Endodermal cell (in vitro differentiated cells): Measurements from ENCODE around the gene KRTAP2-4. TPM values are rescaled to one million over a fixed set of nuclear protein-coding genes. Genes with fewer than 3 reads are reported as not detected.

Experiments
- DNase-seq: peaks from one replicate; pipeline ENCODE4 v3.0.0-alpha.2; 2017
- H3K27ac ChIP-seq: 2 replicates; pipeline ENCODE4 v1.5.1; 2013; ENCODE audit warnings: mild to moderate bottlenecking, low read depth, low read length, moderate library complexity
- H3K27me3 ChIP-seq: 2 replicates; pipeline ENCODE4 v1.6.1; 2013; ENCODE audit warnings: mild to moderate bottlenecking, low read length, moderate library complexity; ENCODE audit not compliant: insufficient read depth, control insufficient read depth, poor library complexity, severe bottlenecking
- H3K36me3 ChIP-seq: 2 replicates; pipeline ENCODE4 v1.7.0; 2013; ENCODE audit warnings: mild to moderate bottlenecking, low read length, moderate library complexity; ENCODE audit not compliant: control insufficient read depth, insufficient read depth
- H3K4me1 ChIP-seq: one replicate; pipeline ENCODE4 v1.7.0; 2013; ENCODE audit warnings: low read length; ENCODE audit not compliant: control insufficient read depth, insufficient read depth
- H3K4me3 ChIP-seq: 2 replicates; pipeline ENCODE4 v1.5.1; 2013; ENCODE audit warnings: mild to moderate bottlenecking, low read length, moderate library complexity
- H3K9ac ChIP-seq: 2 replicates; pipeline ENCODE4 v1.6.1; 2013; ENCODE audit warnings: mild to moderate bottlenecking, low read length, moderate library complexity; ENCODE audit not compliant: poor library complexity, severe bottlenecking; ENCODE audit errors: extremely low read depth
- H3K9me3 ChIP-seq: 2 replicates; pipeline ENCODE4 v1.6.1; 2013; ENCODE audit warnings: mild to moderate bottlenecking, low read length, moderate library complexity; ENCODE audit not compliant: control insufficient read depth
- H3K27ac Mint-ChIP-seq: 2 replicates; pipeline ENCODE4 v1.8.0; 2020; ENCODE audit warnings: mixed read lengths
- H3K27me3 Mint-ChIP-seq: 2 replicates; pipeline ENCODE4 v1.8.0; 2021; ENCODE audit warnings: mild to moderate bottlenecking, mixed read lengths; ENCODE audit not compliant: insufficient read depth
- H3K36me3 Mint-ChIP-seq: 2 replicates; pipeline ENCODE4 v1.8.0; 2020; ENCODE audit warnings: low read depth, mixed read lengths
- H3K4me1 Mint-ChIP-seq: 2 replicates; pipeline ENCODE4 v1.8.0; 2020; ENCODE audit warnings: mixed read lengths
- H3K4me3 Mint-ChIP-seq: 2 replicates; pipeline ENCODE4 v1.8.0; 2020; ENCODE audit warnings: mild to moderate bottlenecking, moderate library complexity, mixed read lengths
- H3K9me3 Mint-ChIP-seq: 2 replicates; pipeline ENCODE4 v1.8.0; 2020; ENCODE audit warnings: mild to moderate bottlenecking, mixed read lengths
- WGBS, 2 experiments: methylation state at CpG; one replicate each; pipeline versions ENCODE4 v1.1.5 to v1.1.7; 2013; ENCODE audit warnings: missing lambda C conversion rate in 2 of 2, mixed read lengths in 1 of 2; ENCODE audit not compliant: insufficient coverage in 1 of 2, insufficient read length in 1 of 2; 5-methylcytosine and 5-hydroxymethylcytosine counted together
- total RNA-seq, 2 donors: library from RNA; stranded (reverse); fragmentation: NEBNext Ultra II Directional in 1 of 2; extraction: Animal tissue kit (Norgen Biotek cat#: 25700) in 1 of 2; gene quantifications; 2 replicates in 1 of 2; 3 replicates in 1 of 2; pipeline ENCODE4 v1.2.1, GENCODE V29; 2021
- TF ChIP-seq, protein P1 (sequence below): fragments of 200-600 bp; sonication (generic); conservative IDR thresholded peaks from 2 replicates; pipeline ENCODE4 v1.5.0; 2021; ENCODE audit warnings: antibody characterized with exemption, mild to moderate bottlenecking

KRTAP2-4 gene
- total RNA-seq, 2 donors from 2014 or later: not detected

DNA sequence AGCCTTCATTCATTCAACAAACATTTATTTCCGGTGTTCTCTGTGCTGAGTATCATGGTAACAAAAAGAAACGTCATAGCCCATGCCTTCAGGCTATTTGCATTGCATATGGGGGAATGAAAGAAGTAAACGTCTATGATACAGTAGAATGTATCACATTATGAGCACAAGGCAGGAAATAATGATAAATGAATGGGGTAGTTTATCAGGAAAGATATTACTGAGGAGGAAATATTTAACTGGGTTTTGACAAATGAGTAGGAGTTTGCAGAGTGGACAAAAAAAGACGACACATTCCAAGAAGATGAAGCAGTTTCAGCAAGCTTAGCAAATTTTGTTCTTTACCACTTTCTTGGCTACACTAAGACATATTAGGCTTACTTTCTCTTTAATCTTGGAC is 16.9 kb upstream of the KRTAP2-4 start:
- Mint-ChIP-seq H3K9me3 (peaks cover 2% of the 10 kb centered on the region), H3K27ac (no peak overlapping the region), H3K4me3 (no peak overlapping the region), H3K27me3 (peaks cover 2% of the 10 kb centered on the region), H3K4me1 (no peaks in the 10 kb centered on the region), H3K36me3 (no peaks in the 10 kb centered on the region)
- TF ChIP-seq, protein P1, sequence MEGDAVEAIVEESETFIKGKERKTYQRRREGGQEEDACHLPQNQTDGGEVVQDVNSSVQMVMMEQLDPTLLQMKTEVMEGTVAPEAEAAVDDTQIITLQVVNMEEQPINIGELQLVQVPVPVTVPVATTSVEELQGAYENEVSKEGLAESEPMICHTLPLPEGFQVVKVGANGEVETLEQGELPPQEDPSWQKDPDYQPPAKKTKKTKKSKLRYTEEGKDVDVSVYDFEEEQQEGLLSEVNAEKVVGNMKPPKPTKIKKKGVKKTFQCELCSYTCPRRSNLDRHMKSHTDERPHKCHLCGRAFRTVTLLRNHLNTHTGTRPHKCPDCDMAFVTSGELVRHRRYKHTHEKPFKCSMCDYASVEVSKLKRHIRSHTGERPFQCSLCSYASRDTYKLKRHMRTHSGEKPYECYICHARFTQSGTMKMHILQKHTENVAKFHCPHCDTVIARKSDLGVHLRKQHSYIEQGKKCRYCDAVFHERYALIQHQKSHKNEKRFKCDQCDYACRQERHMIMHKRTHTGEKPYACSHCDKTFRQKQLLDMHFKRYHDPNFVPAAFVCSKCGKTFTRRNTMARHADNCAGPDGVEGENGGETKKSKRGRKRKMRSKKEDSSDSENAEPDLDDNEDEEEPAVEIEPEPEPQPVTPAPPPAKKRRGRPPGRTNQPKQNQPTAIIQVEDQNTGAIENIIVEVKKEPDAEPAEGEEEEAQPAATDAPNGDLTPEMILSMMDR: no peak
- Histone ChIP-seq H3K27me3 (no peaks in the 10 kb centered on the region), H3K36me3 (no peaks in the 10 kb centered on the region), H3K9ac (no peak overlapping the region), H3K4me1 (no peaks in the 10 kb centered on the region), H3K9me3 (no peaks in the 10 kb centered on the region), H3K27ac (no peak overlapping the region), H3K4me3 (no peak overlapping the region)
- no peak for DNase-seq
- 78 to 87% methylated on average over 2 to 4 of the region's 4 CpGs for WGBS, 2 experiments

DNA sequence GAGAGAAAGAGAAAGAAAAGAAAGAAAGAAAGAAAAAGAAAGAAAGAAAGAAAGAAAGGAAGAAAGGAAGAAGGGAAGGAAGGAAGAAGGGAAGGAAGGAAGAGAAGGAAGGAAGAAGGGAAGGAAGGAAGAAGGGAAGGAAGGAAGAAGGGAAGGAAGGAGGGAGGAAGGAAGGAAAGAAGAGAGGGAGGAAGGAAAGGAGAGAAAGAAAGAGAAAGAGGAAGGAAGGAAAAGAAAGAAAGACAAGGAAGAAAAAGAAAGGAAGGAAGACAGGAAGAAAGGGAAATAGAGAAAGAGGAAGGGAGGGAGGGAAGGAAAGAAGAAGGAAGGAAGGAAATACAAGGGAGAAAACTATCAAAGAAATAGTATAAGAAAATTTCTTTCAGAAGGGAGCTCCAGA is 11.1 kb upstream of the KRTAP2-4 start:
- Histone ChIP-seq H3K27ac (no peak overlapping the region), H3K4me1 (no peaks in the 10 kb centered on the region), H3K4me3 (no peak overlapping the region), H3K9ac (no peak overlapping the region), H3K9me3 (no peaks in the 10 kb centered on the region), H3K36me3 (no peaks in the 10 kb centered on the region), H3K27me3 (no peaks in the 10 kb centered on the region)
- peaks cover 5% of the 10 kb centered on the region for H3K27me3 Mint-ChIP-seq
- no peaks in the 10 kb centered on the region for H3K36me3 Mint-ChIP-seq
- no peak overlapping the region for H3K27ac Mint-ChIP-seq
- H3K9me3 Mint-ChIP-seq: no peaks in the 10 kb centered on the region
- no peak overlapping the region for H3K4me3 Mint-ChIP-seq
- no peaks in the 10 kb centered on the region for H3K4me1 Mint-ChIP-seq
- DNase-seq: no peak
- TF ChIP-seq, protein P1: no peak

DNA sequence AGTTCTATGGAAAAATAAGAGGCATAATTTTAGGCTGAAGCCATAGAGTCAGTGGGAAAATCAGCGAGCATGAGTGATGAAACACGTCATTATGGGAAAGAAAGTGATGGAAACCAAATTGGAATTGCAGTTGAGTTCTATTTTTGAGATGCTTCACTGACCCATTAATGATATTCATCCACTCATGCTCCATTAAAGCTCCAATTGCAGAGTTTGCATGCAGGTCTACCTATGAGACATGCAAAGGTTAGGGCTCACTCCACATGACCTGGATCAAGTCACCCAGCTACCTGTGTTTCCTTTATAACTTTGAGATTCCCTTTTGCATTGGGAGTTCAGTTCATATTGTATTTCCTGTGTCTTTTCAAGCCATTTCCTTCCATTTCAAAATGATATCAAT is 8.0 kb upstream of the KRTAP2-4 start:
- Histone ChIP-seq H3K9ac (no peak overlapping the region), H3K27me3 (no peaks in the 10 kb centered on the region), H3K36me3 (no peaks in the 10 kb centered on the region), H3K4me3 (no peak overlapping the region), H3K4me1 (no peaks in the 10 kb centered on the region), H3K9me3 (no peaks in the 10 kb centered on the region), H3K27ac (no peak overlapping the region)
- H3K27me3 Mint-ChIP-seq: peaks cover 5% of the 10 kb centered on the region
- no peaks in the 10 kb centered on the region for H3K36me3 Mint-ChIP-seq
- H3K4me1 Mint-ChIP-seq: no peaks in the 10 kb centered on the region
- TF ChIP-seq, protein P1: no peak
- 89 to 95% methylated on average over 2 of the region's 2 CpGs for WGBS, 2 experiments
- no peak overlapping the region for H3K27ac Mint-ChIP-seq
- DNase-seq: no peak
- no peak overlapping the region for H3K4me3 Mint-ChIP-seq
- no peaks in the 10 kb centered on the region for H3K9me3 Mint-ChIP-seq
